ENCODE data around the gene COA8.

DNA sequence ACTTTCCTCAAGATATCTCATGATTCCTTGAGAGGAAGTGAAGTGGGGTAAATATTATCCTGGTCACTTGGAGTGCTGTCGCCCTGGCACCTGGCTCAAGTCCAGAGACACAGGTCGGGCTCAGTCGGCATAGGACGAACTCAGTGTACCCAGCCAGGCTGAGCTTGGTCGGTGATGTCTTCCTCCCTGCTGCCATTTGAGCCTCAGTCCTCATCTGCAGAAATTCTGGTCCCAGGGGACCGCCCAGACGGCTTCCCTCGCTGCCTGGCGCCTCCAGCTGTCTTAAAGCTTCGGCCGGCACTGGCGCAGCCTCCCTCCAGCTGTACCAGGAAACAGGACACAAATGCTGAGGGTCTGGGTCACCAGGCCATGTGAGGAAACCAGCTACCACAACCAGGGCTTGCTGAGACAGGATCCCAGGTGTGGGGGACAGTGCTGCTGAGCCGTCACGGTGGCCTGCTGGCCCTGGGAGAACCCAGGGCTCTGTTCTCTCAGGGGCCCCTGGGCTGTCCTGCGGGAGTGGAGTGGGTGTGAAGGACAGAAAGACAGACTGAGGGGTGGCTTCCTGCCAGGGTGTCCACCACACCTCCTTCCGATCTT lies 61.2 kb downstream of the COA8 start:
- no peak for TF ChIP-seq CTCF (conservative IDR thresholded peaks at IDR 0.05 in 1 of 2, IDR thresholded peaks at IDR 0.05 in 1 of 2; ENCODE audit: extremely low read depth in 1 of 2, insufficient read depth in 1 of 2, low read depth in 1 of 2, low read length in 2 of 2)
- TF ChIP-seq EZH2 (IDR thresholded peaks at IDR 0.05; ENCODE audit: borderline replicate concordance, low read length), result no peak
